M059J (cell line): ENCODE measurements around the gene PHAF1. TPM values are rescaled to one million over a fixed set of nuclear protein-coding genes. Genes with fewer than 3 reads are reported as not detected.

Source experiments
- DNase-seq: peaks from one replicate; pipeline ENCODE4 v3.0.0-alpha.2; 2012; ENCODE audit warnings: low read depth
- total RNA-seq: library from RNA; depleted of rRNA; stranded (reverse); fragments of >200 nt; shearing (Covaris generic); gene quantifications from 2 replicates; pipeline ENCODE4 v1.2.3, GENCODE V29; 2014; rRNA removed

PHAF1 gene
- total RNA-seq, 1 experiment from 2014 or later: 18.7 TPM

- DNase-seq: no peak
These were observed 85.9 kb downstream of the PHAF1 start for GRCh38 chr16:67195676-67196075.

DNA sequence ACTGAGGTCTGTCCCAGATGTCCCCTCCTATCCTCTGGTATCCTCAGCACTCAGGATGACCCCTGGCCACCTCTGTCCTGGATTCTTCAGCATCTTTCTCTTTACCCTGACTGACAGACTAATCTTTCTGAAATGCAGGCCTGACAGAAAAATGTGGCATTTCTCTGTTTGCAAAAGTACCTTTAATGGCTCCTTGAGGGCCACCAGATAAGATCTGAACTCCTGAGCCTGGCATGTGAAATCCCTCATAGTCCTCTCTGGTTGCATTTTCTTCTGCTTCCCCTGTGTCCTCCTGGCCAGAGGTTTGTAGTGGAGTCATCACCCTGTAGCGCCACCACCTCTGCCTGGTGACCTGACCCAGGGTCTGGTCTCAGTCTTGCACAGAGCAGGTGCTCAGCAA lies 87.1 kb downstream of the PHAF1 start:
- no peak for DNase-seq

DNA sequence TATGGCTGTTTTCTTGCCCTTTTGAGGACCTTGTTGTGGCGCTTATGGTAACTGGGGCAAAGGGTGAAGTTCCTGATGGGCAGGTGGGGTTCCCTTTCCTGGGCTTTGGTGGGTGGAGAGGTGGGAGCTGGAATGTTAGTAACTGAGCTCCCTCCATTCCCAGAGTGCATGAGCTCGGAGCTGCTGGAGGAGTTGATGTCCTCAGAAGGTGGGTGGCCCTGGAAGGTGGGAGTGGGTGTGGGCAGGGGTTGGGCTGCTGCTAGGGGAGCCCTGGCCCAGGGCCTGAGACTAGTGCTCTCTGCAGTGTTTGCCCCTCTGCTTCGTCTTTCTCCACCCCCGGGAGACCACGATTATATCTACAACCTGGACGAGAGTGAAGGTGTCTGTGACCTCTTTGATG lies 88.0 kb downstream of the PHAF1 start:
- DNase-seq: no peak

Other genes starting within 250 kb of the PHAF1 start
- 4.2 and 15.1 TPM in 2 replicates for gene PDP2, start 229.4 kb upstream of the PHAF1 start, total RNA-seq
- gene CDH16, start 191.1 kb upstream of the PHAF1 start, total RNA-seq: not detected in 2 replicates
- gene RRAD, start 184.4 kb upstream of the PHAF1 start, total RNA-seq: 3.2 and 9.4 TPM in 2 replicates
- gene CIAO2B, start 175.5 kb upstream of the PHAF1 start, total RNA-seq: 183 and 280 TPM in 2 replicates
- gene CES2, start 174.4 kb upstream of the PHAF1 start, total RNA-seq: 15.9 and 26.6 TPM in 2 replicates
- 0.44 and 1.0 TPM in 2 replicates for gene CES3, start 148.7 kb upstream of the PHAF1 start, total RNA-seq
- not detected in 2 replicates for gene CES4A, start 121.4 kb upstream of the PHAF1 start, total RNA-seq
- 86.5 and 111 TPM in 2 replicates for gene CBFB, start 80.8 kb upstream of the PHAF1 start, total RNA-seq
- 43.9 and 82.1 TPM in 2 replicates for gene B3GNT9, start 41.1 kb downstream of the PHAF1 start, total RNA-seq
- 33.3 and 44.0 TPM in 2 replicates for gene TRADD, start 50.0 kb downstream of the PHAF1 start, total RNA-seq
- gene FBXL8, start 50.0 kb downstream of the PHAF1 start, total RNA-seq: 6.2 and 8.6 TPM in 2 replicates
- gene HSF4, start 54.8 kb downstream of the PHAF1 start, total RNA-seq: 0.49 and 4.1 TPM in 2 replicates
- 29.1 and 58.9 TPM in 2 replicates for gene NOL3, start 60.6 kb downstream of the PHAF1 start, total RNA-seq
- 7.7 and 13.7 TPM in 2 replicates for gene MATCAP1, start 74.0 kb downstream of the PHAF1 start, total RNA-seq
- 0.54 and 1.4 TPM in 2 replicates for gene EXOC3L1, start 80.2 kb downstream of the PHAF1 start, total RNA-seq
- gene E2F4, start 82.2 kb downstream of the PHAF1 start, total RNA-seq: 95.7 and 106 TPM in 2 replicates
- gene ELMO3, start 89.2 kb downstream of the PHAF1 start, total RNA-seq: 0.62 and 1.2 TPM in 2 replicates
- gene TMEM208, start 117.2 kb downstream of the PHAF1 start, total RNA-seq: 44.2 and 44.7 TPM in 2 replicates
- gene FHOD1, start 137.5 kb downstream of the PHAF1 start, total RNA-seq: 11.8 and 26.0 TPM in 2 replicates
- 0.62 and 1.3 TPM in 2 replicates for gene SLC9A5, start 139.0 kb downstream of the PHAF1 start, total RNA-seq
- 2.2 and 2.5 TPM in 2 replicates for gene PLEKHG4, start 169.6 kb downstream of the PHAF1 start, total RNA-seq
- gene KCTD19, start 216.8 kb downstream of the PHAF1 start, total RNA-seq: 0.84 and 1.6 TPM in 2 replicates
- gene LRRC36, start 216.9 kb downstream of the PHAF1 start, total RNA-seq: 0.34 and 0.99 TPM in 2 replicates